ENCODE results near the gene CERS5. TPM values are rescaled to one million over a fixed set of nuclear protein-coding genes. Genes with fewer than 3 reads are reported as not detected.

CERS5 gene
- total RNA-seq, 1 donor from 2014 or later: 21.9 TPM

- H3K36me3 ChIP-seq (ENCODE audit: control insufficient read depth, insufficient read depth, low read length): peaks cover 4% of the 10 kb centered on the region
- no peak for TF ChIP-seq CTCF (IDR thresholded peaks at IDR 0.05; ENCODE audit: insufficient read depth, low read length, severe bottlenecking)
- no peak for DNase-seq (ENCODE audit: low read depth)
- no peak for FAIRE-seq
- H3K27me3 ChIP-seq (ENCODE audit: control insufficient read depth, insufficient read depth, low read length): no peaks in the 10 kb centered on the region
- no peak overlapping the region for H3K4me3 ChIP-seq (ENCODE audit: low read depth, low read length)
Measured at GRCh38 chr12:50147281-50147680, 19.9 kb downstream of the CERS5 start.

- TF ChIP-seq CTCF (IDR thresholded peaks at IDR 0.05; ENCODE audit: insufficient read depth, low read length, severe bottlenecking): no peak
- no peak for FAIRE-seq
Measured at GRCh38 chr12:50145439-50145838, 21.7 kb downstream of the CERS5 start.

GRCh38 chr12:50142993-50143392, 24.2 kb downstream of the CERS5 start:
- DNase-seq (ENCODE audit: low read depth) (no peak), FAIRE-seq (no peak)
- Histone ChIP-seq H3K27me3 (ENCODE audit: control insufficient read depth, insufficient read depth, low read length) (no peaks in the 10 kb centered on the region), H3K4me3 (ENCODE audit: low read depth, low read length) (no peak overlapping the region), H3K36me3 (ENCODE audit: control insufficient read depth, insufficient read depth, low read length) (peaks cover 9% of the 10 kb centered on the region)
- TF ChIP-seq CTCF (IDR thresholded peaks at IDR 0.05; ENCODE audit: insufficient read depth, low read length, severe bottlenecking): no peak

More at GRCh38 chr12:50145439-50145838, 21.7 kb downstream of the CERS5 start:
- no peaks in the 10 kb centered on the region for H3K27me3 ChIP-seq (ENCODE audit: control insufficient read depth, insufficient read depth, low read length)
- DNase-seq (ENCODE audit: low read depth): no peak
- H3K4me3 ChIP-seq (ENCODE audit: low read depth, low read length): no peak overlapping the region
- peaks cover 7% of the 10 kb centered on the region for H3K36me3 ChIP-seq (ENCODE audit: control insufficient read depth, insufficient read depth, low read length)

- FAIRE-seq (no peak), DNase-seq (ENCODE audit: low read depth) (peak; percentile 39)
- peak; percentile 34 for TF ChIP-seq CTCF (IDR thresholded peaks at IDR 0.05; ENCODE audit: insufficient read depth, low read length, severe bottlenecking)
- Histone ChIP-seq H3K36me3 (ENCODE audit: control insufficient read depth, insufficient read depth, low read length) (peaks cover 23% of the 10 kb centered on the region), H3K27me3 (ENCODE audit: control insufficient read depth, insufficient read depth, low read length) (no peaks in the 10 kb centered on the region), H3K4me3 (ENCODE audit: low read depth, low read length) (no peak overlapping the region)
Measured at GRCh38 chr12:50132505-50133135, 34.5 kb downstream of the CERS5 start.

GRCh38 chr12:50129290-50129689, 37.9 kb downstream of the CERS5 start:
- no peak for FAIRE-seq
- H3K4me3 ChIP-seq (ENCODE audit: low read depth, low read length): no peak overlapping the region
- TF ChIP-seq CTCF (IDR thresholded peaks at IDR 0.05; ENCODE audit: insufficient read depth, low read length, severe bottlenecking): no peak
- no peak for DNase-seq (ENCODE audit: low read depth)
- H3K27me3 ChIP-seq (ENCODE audit: control insufficient read depth, insufficient read depth, low read length): no peaks in the 10 kb centered on the region
- H3K36me3 ChIP-seq (ENCODE audit: control insufficient read depth, insufficient read depth, low read length): peaks cover 13% of the 10 kb centered on the region

- no peak for FAIRE-seq
- H3K36me3 ChIP-seq (ENCODE audit: control insufficient read depth, insufficient read depth, low read length): peaks cover 12% of the 10 kb centered on the region
- peak; percentile 39 for DNase-seq (ENCODE audit: low read depth)
- no peaks in the 10 kb centered on the region for H3K27me3 ChIP-seq (ENCODE audit: control insufficient read depth, insufficient read depth, low read length)
- TF ChIP-seq CTCF (IDR thresholded peaks at IDR 0.05; ENCODE audit: insufficient read depth, low read length, severe bottlenecking): no peak
- H3K4me3 ChIP-seq (ENCODE audit: low read depth, low read length): no peak overlapping the region
Measured at GRCh38 chr12:50127546-50127945, 39.6 kb downstream of the CERS5 start.

All from bronchial epithelial cell (primary cell).